ENCODE measurements around the gene GCH1. TPM values are rescaled to one million over a fixed set of nuclear protein-coding genes. Genes with fewer than 3 reads are reported as not detected.

The GCH1 gene
- polyA plus RNA-seq, 1 donor from 2014 or later, result 4.9 TPM

GRCh38 chr14:54857830-54858269, 44.8 kb downstream of the GCH1 start:
- no peaks in the 10 kb centered on the region for H3K36me3 ChIP-seq (ENCODE audit: insufficient read depth, low read length)
- H3K4me2 ChIP-seq (ENCODE audit: low read length), result no peak overlapping the region
- no peaks in the 10 kb centered on the region for H4K20me1 ChIP-seq (ENCODE audit: insufficient read depth)
- TF ChIP-seq TAF1 (IDR thresholded peaks at IDR 0.05; ENCODE audit: low read depth) (no peak), RAD21 (conservative IDR thresholded peaks at IDR 0.05) (no peak), EP300 (conservative IDR thresholded peaks at IDR 0.05; ENCODE audit: poor library complexity, severe bottlenecking) (no peak), POLR2AphosphoS5 (IDR thresholded peaks at IDR 0.05) (no peak), SMC3 (conservative IDR thresholded peaks at IDR 0.05; ENCODE audit: poor library complexity) (no peak), EZH2 (IDR thresholded peaks at IDR 0.05; ENCODE audit: borderline replicate concordance, insufficient read depth, low read length, poor library complexity, severe bottlenecking) (no peak), MXI1 (conservative IDR thresholded peaks at IDR 0.05; ENCODE audit: poor library complexity, severe bottlenecking) (no peak)
- TF ChIP-seq, protein P1, sequence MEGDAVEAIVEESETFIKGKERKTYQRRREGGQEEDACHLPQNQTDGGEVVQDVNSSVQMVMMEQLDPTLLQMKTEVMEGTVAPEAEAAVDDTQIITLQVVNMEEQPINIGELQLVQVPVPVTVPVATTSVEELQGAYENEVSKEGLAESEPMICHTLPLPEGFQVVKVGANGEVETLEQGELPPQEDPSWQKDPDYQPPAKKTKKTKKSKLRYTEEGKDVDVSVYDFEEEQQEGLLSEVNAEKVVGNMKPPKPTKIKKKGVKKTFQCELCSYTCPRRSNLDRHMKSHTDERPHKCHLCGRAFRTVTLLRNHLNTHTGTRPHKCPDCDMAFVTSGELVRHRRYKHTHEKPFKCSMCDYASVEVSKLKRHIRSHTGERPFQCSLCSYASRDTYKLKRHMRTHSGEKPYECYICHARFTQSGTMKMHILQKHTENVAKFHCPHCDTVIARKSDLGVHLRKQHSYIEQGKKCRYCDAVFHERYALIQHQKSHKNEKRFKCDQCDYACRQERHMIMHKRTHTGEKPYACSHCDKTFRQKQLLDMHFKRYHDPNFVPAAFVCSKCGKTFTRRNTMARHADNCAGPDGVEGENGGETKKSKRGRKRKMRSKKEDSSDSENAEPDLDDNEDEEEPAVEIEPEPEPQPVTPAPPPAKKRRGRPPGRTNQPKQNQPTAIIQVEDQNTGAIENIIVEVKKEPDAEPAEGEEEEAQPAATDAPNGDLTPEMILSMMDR (IDR thresholded peaks at IDR 0.05; ENCODE audit: poor library complexity, severe bottlenecking), result no peak
- TF ChIP-seq, protein P2, sequence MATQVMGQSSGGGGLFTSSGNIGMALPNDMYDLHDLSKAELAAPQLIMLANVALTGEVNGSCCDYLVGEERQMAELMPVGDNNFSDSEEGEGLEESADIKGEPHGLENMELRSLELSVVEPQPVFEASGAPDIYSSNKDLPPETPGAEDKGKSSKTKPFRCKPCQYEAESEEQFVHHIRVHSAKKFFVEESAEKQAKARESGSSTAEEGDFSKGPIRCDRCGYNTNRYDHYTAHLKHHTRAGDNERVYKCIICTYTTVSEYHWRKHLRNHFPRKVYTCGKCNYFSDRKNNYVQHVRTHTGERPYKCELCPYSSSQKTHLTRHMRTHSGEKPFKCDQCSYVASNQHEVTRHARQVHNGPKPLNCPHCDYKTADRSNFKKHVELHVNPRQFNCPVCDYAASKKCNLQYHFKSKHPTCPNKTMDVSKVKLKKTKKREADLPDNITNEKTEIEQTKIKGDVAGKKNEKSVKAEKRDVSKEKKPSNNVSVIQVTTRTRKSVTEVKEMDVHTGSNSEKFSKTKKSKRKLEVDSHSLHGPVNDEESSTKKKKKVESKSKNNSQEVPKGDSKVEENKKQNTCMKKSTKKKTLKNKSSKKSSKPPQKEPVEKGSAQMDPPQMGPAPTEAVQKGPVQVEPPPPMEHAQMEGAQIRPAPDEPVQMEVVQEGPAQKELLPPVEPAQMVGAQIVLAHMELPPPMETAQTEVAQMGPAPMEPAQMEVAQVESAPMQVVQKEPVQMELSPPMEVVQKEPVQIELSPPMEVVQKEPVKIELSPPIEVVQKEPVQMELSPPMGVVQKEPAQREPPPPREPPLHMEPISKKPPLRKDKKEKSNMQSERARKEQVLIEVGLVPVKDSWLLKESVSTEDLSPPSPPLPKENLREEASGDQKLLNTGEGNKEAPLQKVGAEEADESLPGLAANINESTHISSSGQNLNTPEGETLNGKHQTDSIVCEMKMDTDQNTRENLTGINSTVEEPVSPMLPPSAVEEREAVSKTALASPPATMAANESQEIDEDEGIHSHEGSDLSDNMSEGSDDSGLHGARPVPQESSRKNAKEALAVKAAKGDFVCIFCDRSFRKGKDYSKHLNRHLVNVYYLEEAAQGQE (IDR thresholded peaks at IDR 0.05; ENCODE audit: borderline replicate concordance), result no peak
- no peaks in the 10 kb centered on the region for H3K79me2 ChIP-seq (replicated peaks; ENCODE audit: insufficient read depth, low read length)
- no peak overlapping the region for H3K27ac ChIP-seq (ENCODE audit: low read length)
- no peak overlapping the region for H2AFZ ChIP-seq (ENCODE audit: low read depth, low read length)
- no peak overlapping the region for H3K9ac ChIP-seq (ENCODE audit: low read length)
- no peaks in the 10 kb centered on the region for H3F3A ChIP-seq (ENCODE audit: insufficient read depth, low read length, poor library complexity, severe bottlenecking)
- H3K4me3 ChIP-seq (ENCODE audit: low read length), result no peak overlapping the region
- H3K27me3 ChIP-seq (ENCODE audit: insufficient read depth, low read depth, low read length), result no peaks in the 10 kb centered on the region
- no peaks in the 10 kb centered on the region for H3K9me3 ChIP-seq (ENCODE audit: low read length)
- no peaks in the 10 kb centered on the region for H3K9me2 ChIP-seq (ENCODE audit: insufficient read depth, low read length)

DNA sequence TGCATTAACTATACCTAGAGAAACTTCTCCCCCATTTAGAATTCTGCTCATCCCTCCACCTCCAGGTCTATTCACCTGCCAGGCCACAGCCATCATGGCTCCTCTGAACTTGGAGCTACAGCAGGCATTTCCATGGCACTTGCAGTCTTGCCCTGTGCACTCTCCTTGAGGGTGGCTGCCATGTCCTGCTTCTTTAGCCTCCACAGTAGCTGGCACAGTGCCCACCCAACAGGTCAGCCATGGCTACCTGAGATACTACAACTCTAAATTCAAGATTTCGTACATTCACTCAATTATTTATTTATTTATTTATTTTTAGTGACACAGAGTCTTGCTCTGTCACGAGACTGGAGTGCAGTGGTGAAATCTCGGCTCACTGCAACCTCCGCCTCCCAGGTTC, 46.5 kb downstream of the GCH1 start:
- Histone ChIP-seq H3F3A (ENCODE audit: insufficient read depth, low read length, poor library complexity, severe bottlenecking) (no peaks in the 10 kb centered on the region), H3K9me2 (ENCODE audit: insufficient read depth, low read length) (no peaks in the 10 kb centered on the region), H3K4me3 (ENCODE audit: low read length) (no peak overlapping the region), H3K36me3 (ENCODE audit: insufficient read depth, low read length) (no peaks in the 10 kb centered on the region), H3K27me3 (ENCODE audit: insufficient read depth, low read depth, low read length) (no peaks in the 10 kb centered on the region), H3K9ac (ENCODE audit: low read length) (no peak overlapping the region), H3K4me2 (ENCODE audit: low read length) (no peak overlapping the region), H3K9me3 (ENCODE audit: low read length) (no peaks in the 10 kb centered on the region), H4K20me1 (ENCODE audit: insufficient read depth) (no peaks in the 10 kb centered on the region), H3K27ac (ENCODE audit: low read length) (no peak overlapping the region), H3K79me2 (replicated peaks; ENCODE audit: insufficient read depth, low read length) (no peaks in the 10 kb centered on the region), H2AFZ (ENCODE audit: low read depth, low read length) (no peak overlapping the region)
- TF ChIP-seq RAD21 (conservative IDR thresholded peaks at IDR 0.05) (no peak), POLR2AphosphoS5 (IDR thresholded peaks at IDR 0.05) (no peak), EZH2 (IDR thresholded peaks at IDR 0.05; ENCODE audit: borderline replicate concordance, insufficient read depth, low read length, poor library complexity, severe bottlenecking) (no peak), MXI1 (conservative IDR thresholded peaks at IDR 0.05; ENCODE audit: poor library complexity, severe bottlenecking) (no peak), TAF1 (IDR thresholded peaks at IDR 0.05; ENCODE audit: low read depth) (no peak), SMC3 (conservative IDR thresholded peaks at IDR 0.05; ENCODE audit: poor library complexity) (no peak), EP300 (conservative IDR thresholded peaks at IDR 0.05; ENCODE audit: poor library complexity, severe bottlenecking) (no peak)
- TF ChIP-seq, protein P1 (IDR thresholded peaks at IDR 0.05; ENCODE audit: poor library complexity, severe bottlenecking), result no peak
- TF ChIP-seq, protein P2 (IDR thresholded peaks at IDR 0.05; ENCODE audit: borderline replicate concordance), result no peak

Measured in neural cell (in vitro differentiated cells).